Measurements from ENCODE around the gene ZNF500.

Gene ZNF500

GRCh38 chr16:4704491-4704890 lies 62.5 kb downstream of the ZNF500 start:
- Histone ChIP-seq H3K4me3 (ENCODE audit: insufficient read depth in 1 of 2, low read depth in 1 of 2, low read length in 2 of 2) (no peak overlapping the region), H2AK5ac (ENCODE audit: low read length, severe bottlenecking) (no peak overlapping the region), H3K4ac (ENCODE audit: low read depth in 1 of 2, low read length in 2 of 2) (no peak overlapping the region), H2BK15ac (ENCODE audit: low read depth, poor library complexity, severe bottlenecking) (no peak overlapping the region), H4K8ac (ENCODE audit: low read length) (no peak overlapping the region), H3K27me3 (ENCODE audit: control insufficient read depth in 1 of 2, insufficient read depth in 1 of 2, low read length in 2 of 2) (no peaks in the 10 kb centered on the region), H3K9me3 (ENCODE audit: control insufficient read depth, low read length) (no peaks in the 10 kb centered on the region), H2BK12ac (ENCODE audit: low read length in 2 of 2) (no peak overlapping the region), H3K9ac (ENCODE audit: low read length) (no peak overlapping the region), H3K36me3 (ENCODE audit: control insufficient read depth in 1 of 2, insufficient read depth in 2 of 2, low read depth in 1 of 2, low read length in 2 of 2) (peaks cover 59 to 67% of the 10 kb centered on the region in 2 experiments), H3K79me1 (replicated peaks; ENCODE audit: low read length, poor library complexity, severe bottlenecking) (peaks cover 18% of the 10 kb centered on the region), H3K4me2 (ENCODE audit: low read length, poor library complexity, severe bottlenecking) (no peak overlapping the region), H3K4me1 (ENCODE audit: control insufficient read depth, insufficient read depth, low read depth, low read length) (peaks cover 13% of the 10 kb centered on the region), H3K18ac (ENCODE audit: low read depth in 1 of 2, low read length in 2 of 2) (no peak overlapping the region), H2BK5ac (ENCODE audit: low read depth, low read length, poor library complexity, severe bottlenecking) (no peak overlapping the region), H2AFZ (ENCODE audit: low read depth, low read length) (no peak overlapping the region), H3K14ac (ENCODE audit: low read length in 2 of 2) (no peak overlapping the region), H3K27ac (ENCODE audit: low read length, poor library complexity, severe bottlenecking) (no peak overlapping the region), H2BK120ac (ENCODE audit: low read depth, low read length) (no peak overlapping the region), H3K23ac (ENCODE audit: low read length in 2 of 2) (no peak overlapping the region), H4K91ac (ENCODE audit: low read length) (no peak overlapping the region)
- DNase-seq = no peak
- WGBS = 90% methylated on average over 8 of the region's 8 CpGs

- Histone ChIP-seq H2BK5ac (ENCODE audit: low read depth, low read length, poor library complexity, severe bottlenecking) (no peak overlapping the region), H3K27ac (ENCODE audit: low read length, poor library complexity, severe bottlenecking) (no peak overlapping the region), H3K79me1 (replicated peaks; ENCODE audit: low read length, poor library complexity, severe bottlenecking) (peaks cover 18% of the 10 kb centered on the region), H3K4me2 (ENCODE audit: low read length, poor library complexity, severe bottlenecking) (no peak overlapping the region), H2BK120ac (ENCODE audit: low read depth, low read length) (no peak overlapping the region), H3K4ac (ENCODE audit: low read depth in 1 of 2, low read length in 2 of 2) (no peak overlapping the region), H4K8ac (ENCODE audit: low read length) (no peak overlapping the region), H4K91ac (ENCODE audit: low read length) (no peak overlapping the region), H3K9ac (ENCODE audit: low read length) (no peak overlapping the region), H3K4me1 (ENCODE audit: control insufficient read depth, insufficient read depth, low read depth, low read length) (peaks cover 13% of the 10 kb centered on the region), H2AFZ (ENCODE audit: low read depth, low read length) (no peak overlapping the region), H3K18ac (ENCODE audit: low read depth in 1 of 2, low read length in 2 of 2) (no peak overlapping the region), H3K9me3 (ENCODE audit: control insufficient read depth, low read length) (no peaks in the 10 kb centered on the region), H3K14ac (ENCODE audit: low read length in 2 of 2) (no peak overlapping the region), H2BK12ac (ENCODE audit: low read length in 2 of 2) (no peak overlapping the region), H3K27me3 (ENCODE audit: control insufficient read depth in 1 of 2, insufficient read depth in 1 of 2, low read length in 2 of 2) (no peaks in the 10 kb centered on the region), H3K36me3 (ENCODE audit: control insufficient read depth in 1 of 2, insufficient read depth in 2 of 2, low read depth in 1 of 2, low read length in 2 of 2) (peaks cover 65 to 72% of the 10 kb centered on the region in 2 experiments), H2BK15ac (ENCODE audit: low read depth, poor library complexity, severe bottlenecking) (no peak overlapping the region), H3K4me3 (ENCODE audit: insufficient read depth in 1 of 2, low read depth in 1 of 2, low read length in 2 of 2) (no peak overlapping the region), H2AK5ac (ENCODE audit: low read length, severe bottlenecking) (no peak overlapping the region), H3K23ac (ENCODE audit: low read length in 2 of 2) (no peak overlapping the region)
- no peak for DNase-seq
- WGBS = 91% methylated on average over 7 of the region's 7 CpGs
Measured at GRCh38 chr16:4703906-4704305, 63.1 kb downstream of the ZNF500 start.

GRCh38 chr16:4702466-4702808 lies 64.5 kb downstream of the ZNF500 start:
- Histone ChIP-seq H3K36me3 (ENCODE audit: control insufficient read depth in 1 of 2, insufficient read depth in 2 of 2, low read depth in 1 of 2, low read length in 2 of 2) (peaks cover 79 to 80% of the 10 kb centered on the region in 2 experiments), H3K4ac (ENCODE audit: low read depth in 1 of 2, low read length in 2 of 2) (no peak overlapping the region), H3K4me2 (ENCODE audit: low read length, poor library complexity, severe bottlenecking) (no peak overlapping the region), H2BK120ac (ENCODE audit: low read depth, low read length) (no peak overlapping the region), H3K9me3 (ENCODE audit: control insufficient read depth, low read length) (no peaks in the 10 kb centered on the region), H4K91ac (ENCODE audit: low read length) (no peak overlapping the region), H3K14ac (ENCODE audit: low read length in 2 of 2) (no peak overlapping the region), H3K4me1 (ENCODE audit: control insufficient read depth, insufficient read depth, low read depth, low read length) (peaks cover 13% of the 10 kb centered on the region), H3K27ac (ENCODE audit: low read length, poor library complexity, severe bottlenecking) (peak overlapping the region; percentile 34), H4K8ac (ENCODE audit: low read length) (no peak overlapping the region), H3K4me3 (ENCODE audit: insufficient read depth in 1 of 2, low read depth in 1 of 2, low read length in 2 of 2) (no peak overlapping the region), H2BK5ac (ENCODE audit: low read depth, low read length, poor library complexity, severe bottlenecking) (no peak overlapping the region), H2AK5ac (ENCODE audit: low read length, severe bottlenecking) (no peak overlapping the region), H3K79me1 (replicated peaks; ENCODE audit: low read length, poor library complexity, severe bottlenecking) (peaks cover 21% of the 10 kb centered on the region), H2BK15ac (ENCODE audit: low read depth, poor library complexity, severe bottlenecking) (no peak overlapping the region), H3K18ac (ENCODE audit: low read depth in 1 of 2, low read length in 2 of 2) (no peak overlapping the region), H3K23ac (ENCODE audit: low read length in 2 of 2) (no peak overlapping the region), H2AFZ (ENCODE audit: low read depth, low read length) (no peak overlapping the region), H2BK12ac (ENCODE audit: low read length in 2 of 2) (no peak overlapping the region), H3K9ac (ENCODE audit: low read length) (no peak overlapping the region), H3K27me3 (ENCODE audit: control insufficient read depth in 1 of 2, insufficient read depth in 1 of 2, low read length in 2 of 2) (no peaks in the 10 kb centered on the region)
- WGBS = 74% methylated on average over 7 of the region's 7 CpGs
- no peak for DNase-seq

- Histone ChIP-seq H4K91ac (ENCODE audit: low read length) (no peak overlapping the region), H2BK15ac (ENCODE audit: low read depth, poor library complexity, severe bottlenecking) (no peak overlapping the region), H3K79me1 (replicated peaks; ENCODE audit: low read length, poor library complexity, severe bottlenecking) (peaks cover 22% of the 10 kb centered on the region), H2AFZ (ENCODE audit: low read depth, low read length) (no peak overlapping the region), H3K27ac (ENCODE audit: low read length, poor library complexity, severe bottlenecking) (peak overlapping the region; percentile 34), H3K4me2 (ENCODE audit: low read length, poor library complexity, severe bottlenecking) (no peak overlapping the region), H2AK5ac (ENCODE audit: low read length, severe bottlenecking) (no peak overlapping the region), H3K4ac (ENCODE audit: low read depth in 1 of 2, low read length in 2 of 2) (no peak overlapping the region), H3K36me3 (ENCODE audit: control insufficient read depth in 1 of 2, insufficient read depth in 2 of 2, low read depth in 1 of 2, low read length in 2 of 2) (peaks cover 80 to 82% of the 10 kb centered on the region in 2 experiments), H4K8ac (ENCODE audit: low read length) (no peak overlapping the region), H2BK120ac (ENCODE audit: low read depth, low read length) (no peak overlapping the region), H3K9ac (ENCODE audit: low read length) (no peak overlapping the region), H3K18ac (ENCODE audit: low read depth in 1 of 2, low read length in 2 of 2) (no peak overlapping the region), H3K14ac (ENCODE audit: low read length in 2 of 2) (no peak overlapping the region), H3K4me1 (ENCODE audit: control insufficient read depth, insufficient read depth, low read depth, low read length) (peaks cover 13% of the 10 kb centered on the region), H3K9me3 (ENCODE audit: control insufficient read depth, low read length) (no peaks in the 10 kb centered on the region), H3K23ac (ENCODE audit: low read length in 2 of 2) (no peak overlapping the region), H2BK5ac (ENCODE audit: low read depth, low read length, poor library complexity, severe bottlenecking) (no peak overlapping the region), H3K4me3 (ENCODE audit: insufficient read depth in 1 of 2, low read depth in 1 of 2, low read length in 2 of 2) (no peak overlapping the region), H2BK12ac (ENCODE audit: low read length in 2 of 2) (no peak overlapping the region), H3K27me3 (ENCODE audit: control insufficient read depth in 1 of 2, insufficient read depth in 1 of 2, low read length in 2 of 2) (no peaks in the 10 kb centered on the region)
- DNase-seq = no peak
- 93% methylated on average over 17 of the region's 17 CpGs for WGBS
Measured at GRCh38 chr16:4701791-4702465, 65.0 kb downstream of the ZNF500 start.
